Measurements from ENCODE around the gene PALM. TPM values are rescaled to one million over a fixed set of nuclear protein-coding genes. Genes with fewer than 3 reads are reported as not detected.

The PALM gene
- total RNA-seq, 1 experiment from 2014 or later, result 22.1 TPM

GRCh38 chr19:778910-779653, 70.3 kb downstream of the PALM start:
- H3K27ac Mint-ChIP-seq, result no peak overlapping the region
- POLR2A ChIA-PET, result no interaction called here
- H3K9me3 Mint-ChIP-seq, result no peaks in the 10 kb centered on the region
- no peak overlapping the region for H3K4me3 Mint-ChIP-seq
- TF ChIP-seq ZNF512 (CRISPR knock-in tag; IDR thresholded peaks at IDR 0.05; ENCODE audit: borderline replicate concordance) (no peak), MAX (CRISPR knock-in tag; IDR thresholded peaks at IDR 0.05) (no peak), GABPB1 (CRISPR knock-in tag; IDR thresholded peaks at IDR 0.05) (peak; percentile 81), PRDM15 (CRISPR knock-in tag; IDR thresholded peaks at IDR 0.05) (peak; percentile 92)
- no peaks in the 10 kb centered on the region for H3K27me3 Mint-ChIP-seq (ENCODE audit: low read depth)
- CTCF ChIA-PET, result no interaction called here
- DNase-seq (ENCODE audit: low spot score) (no peak), ATAC-seq (no peak)
- H3K36me3 Mint-ChIP-seq, result no peaks in the 10 kb centered on the region
- peaks cover 24% of the 10 kb centered on the region for H3K4me1 Mint-ChIP-seq

- Mint-ChIP-seq H3K36me3 (no peaks in the 10 kb centered on the region), H3K27me3 (ENCODE audit: low read depth) (no peaks in the 10 kb centered on the region), H3K9me3 (no peaks in the 10 kb centered on the region), H3K27ac (no peak overlapping the region), H3K4me3 (no peak overlapping the region), H3K4me1 (peaks cover 24% of the 10 kb centered on the region)
- DNase-seq (ENCODE audit: low spot score), result no peak
- POLR2A ChIA-PET, result interaction anchor here (0.6 kb wide), 1 partner anchor 85 kb away, joined by 3 read pairs; no protein-coding TSS in a partner anchor
- CTCF ChIA-PET, result interaction anchor here (1.8 kb wide), 1 partner anchor 8 kb away, joined by 9 read pairs; no protein-coding TSS in a partner anchor
- ATAC-seq, result no peak
- TF ChIP-seq SMAD3 (CRISPR knock-in tag; IDR thresholded peaks at IDR 0.05; ENCODE audit: borderline replicate concordance) (no peak), ARID4B (CRISPR knock-in tag; IDR thresholded peaks at IDR 0.05; ENCODE audit: borderline replicate concordance) (no peak), ZNF512 (CRISPR knock-in tag; IDR thresholded peaks at IDR 0.05; ENCODE audit: borderline replicate concordance) (no peak), ZBTB43 (CRISPR knock-in tag; IDR thresholded peaks at IDR 0.05) (no peak), ZNF263 (CRISPR knock-in tag; IDR thresholded peaks at IDR 0.05; ENCODE audit: low read depth) (no peak), RORB (CRISPR knock-in tag; IDR thresholded peaks at IDR 0.05) (no peak), E2F1 (CRISPR knock-in tag; IDR thresholded peaks at IDR 0.05) (no peak), SMAD4 (CRISPR knock-in tag; IDR thresholded peaks at IDR 0.05) (no peak), OVOL2 (CRISPR knock-in tag; IDR thresholded peaks at IDR 0.05; ENCODE audit: borderline replicate concordance) (no peak), TP53 (CRISPR knock-in tag; IDR thresholded peaks at IDR 0.05) (no peak), PRDM15 (CRISPR knock-in tag; IDR thresholded peaks at IDR 0.05) (no peak), ZNF138 (CRISPR knock-in tag; conservative IDR thresholded peaks at IDR 0.05) (no peak)
These were observed 72.2 kb downstream of the PALM start for GRCh38 chr19:780935-781334.

Data from WTC11 (cell line).